OCI-LY7 (cell line): ENCODE measurements around the gene CHL1.

Experiments
- EZH2phosphoT487 ChIP-seq: fragments of 200-600 bp; sonication (generic); IDR thresholded peaks from 2 replicates; pipeline ENCODE4 v1.6.1; 2018; ENCODE audit warnings: low read depth, borderline replicate concordance, mild to moderate bottlenecking, mixed run types, antibody characterized with exemption, low read length, moderate library complexity, mixed read lengths
- TF ChIP-seq, protein P1 (sequence below): fragments of 200-600 bp; sonication (generic); conservative IDR thresholded peaks from 2 replicates; pipeline ENCODE4 v1.5.1; 2014; ENCODE audit warnings: mild to moderate bottlenecking, antibody characterized with exemption, low read length, moderate library complexity, mixed read lengths

DNA sequence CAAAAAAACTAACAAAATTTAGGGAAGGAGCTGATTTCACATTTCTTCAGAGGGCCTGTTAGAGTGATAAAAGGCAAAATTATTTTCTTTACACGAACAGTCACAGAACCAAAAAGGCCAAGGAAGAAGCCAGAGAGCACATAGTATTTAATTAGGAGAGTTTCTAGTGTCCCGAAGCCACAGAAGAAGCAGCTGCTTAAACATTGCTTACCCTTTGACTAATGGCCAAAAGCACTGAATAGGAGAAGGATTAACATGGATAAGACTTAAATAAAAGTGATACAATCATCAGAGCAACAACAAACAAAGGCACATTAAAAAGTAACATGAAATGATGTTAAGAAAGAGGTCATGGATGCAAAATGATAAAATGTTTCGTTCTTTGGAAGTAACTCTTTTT is 98.6 kb downstream of the CHL1 start:
- TF ChIP-seq, protein P1, sequence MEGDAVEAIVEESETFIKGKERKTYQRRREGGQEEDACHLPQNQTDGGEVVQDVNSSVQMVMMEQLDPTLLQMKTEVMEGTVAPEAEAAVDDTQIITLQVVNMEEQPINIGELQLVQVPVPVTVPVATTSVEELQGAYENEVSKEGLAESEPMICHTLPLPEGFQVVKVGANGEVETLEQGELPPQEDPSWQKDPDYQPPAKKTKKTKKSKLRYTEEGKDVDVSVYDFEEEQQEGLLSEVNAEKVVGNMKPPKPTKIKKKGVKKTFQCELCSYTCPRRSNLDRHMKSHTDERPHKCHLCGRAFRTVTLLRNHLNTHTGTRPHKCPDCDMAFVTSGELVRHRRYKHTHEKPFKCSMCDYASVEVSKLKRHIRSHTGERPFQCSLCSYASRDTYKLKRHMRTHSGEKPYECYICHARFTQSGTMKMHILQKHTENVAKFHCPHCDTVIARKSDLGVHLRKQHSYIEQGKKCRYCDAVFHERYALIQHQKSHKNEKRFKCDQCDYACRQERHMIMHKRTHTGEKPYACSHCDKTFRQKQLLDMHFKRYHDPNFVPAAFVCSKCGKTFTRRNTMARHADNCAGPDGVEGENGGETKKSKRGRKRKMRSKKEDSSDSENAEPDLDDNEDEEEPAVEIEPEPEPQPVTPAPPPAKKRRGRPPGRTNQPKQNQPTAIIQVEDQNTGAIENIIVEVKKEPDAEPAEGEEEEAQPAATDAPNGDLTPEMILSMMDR = no peak
- TF ChIP-seq EZH2phosphoT487 = no peak
